ENCODE measurements around the gene PDIA5.

Gene PDIA5

DNA sequence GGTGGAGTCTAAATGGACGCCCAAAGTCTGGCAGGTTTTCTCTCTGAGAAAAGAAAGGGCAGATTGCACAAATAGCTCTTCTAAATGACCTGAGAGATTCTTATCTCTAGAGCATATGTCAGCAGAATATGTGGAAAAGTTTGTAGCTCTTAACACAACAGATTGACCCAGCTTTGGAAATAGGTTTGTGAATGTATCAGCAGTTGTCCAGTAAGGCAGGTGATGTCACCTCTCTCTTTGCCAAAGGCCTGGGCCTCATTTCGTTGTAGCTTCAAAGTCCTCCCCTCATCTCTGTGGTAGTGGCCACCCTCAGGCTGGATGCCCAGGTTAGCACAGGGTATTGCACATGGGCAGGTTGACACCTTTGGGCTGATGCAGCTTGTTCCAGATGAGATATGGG is 36.0 kb downstream of the PDIA5 start:
- Histone ChIP-seq H3K27me3 (ENCODE audit: insufficient read depth, low read length, poor library complexity, severe bottlenecking) (no peaks in the 10 kb centered on the region), H3F3A (ENCODE audit: low read depth) (peaks cover 2% of the 10 kb centered on the region; the same call in 1 of the 2 replicates), H3K4me3 (ENCODE audit: low read length, poor library complexity, severe bottlenecking) (no peak overlapping the region), H4K20me1 (ENCODE audit: insufficient read depth, low read length, poor library complexity, severe bottlenecking) (no peaks in the 10 kb centered on the region), H3K9me2 (replicated peaks; ENCODE audit: low read depth, low read length) (no peaks in the 10 kb centered on the region), H3K9me3 (ENCODE audit: insufficient read depth, low read depth, low read length) (no peaks in the 10 kb centered on the region), H2AFZ (ENCODE audit: low read length) (no peak overlapping the region), H3K9ac (ENCODE audit: low read depth, low read length, poor library complexity, severe bottlenecking) (no peak overlapping the region), H3K4me2 (ENCODE audit: low read depth, low read length, poor library complexity, severe bottlenecking) (no peak overlapping the region), H3K79me2 (ENCODE audit: insufficient read depth, low read length) (peaks cover 1% of the 10 kb centered on the region; the same call in 1 of the 2 replicates), H3K4me1 (ENCODE audit: insufficient read depth, low read length, poor library complexity, severe bottlenecking) (no peaks in the 10 kb centered on the region), H3K36me3 (ENCODE audit: insufficient read depth, low read length) (peaks cover 96% of the 10 kb centered on the region)
- TF ChIP-seq, protein P1, sequence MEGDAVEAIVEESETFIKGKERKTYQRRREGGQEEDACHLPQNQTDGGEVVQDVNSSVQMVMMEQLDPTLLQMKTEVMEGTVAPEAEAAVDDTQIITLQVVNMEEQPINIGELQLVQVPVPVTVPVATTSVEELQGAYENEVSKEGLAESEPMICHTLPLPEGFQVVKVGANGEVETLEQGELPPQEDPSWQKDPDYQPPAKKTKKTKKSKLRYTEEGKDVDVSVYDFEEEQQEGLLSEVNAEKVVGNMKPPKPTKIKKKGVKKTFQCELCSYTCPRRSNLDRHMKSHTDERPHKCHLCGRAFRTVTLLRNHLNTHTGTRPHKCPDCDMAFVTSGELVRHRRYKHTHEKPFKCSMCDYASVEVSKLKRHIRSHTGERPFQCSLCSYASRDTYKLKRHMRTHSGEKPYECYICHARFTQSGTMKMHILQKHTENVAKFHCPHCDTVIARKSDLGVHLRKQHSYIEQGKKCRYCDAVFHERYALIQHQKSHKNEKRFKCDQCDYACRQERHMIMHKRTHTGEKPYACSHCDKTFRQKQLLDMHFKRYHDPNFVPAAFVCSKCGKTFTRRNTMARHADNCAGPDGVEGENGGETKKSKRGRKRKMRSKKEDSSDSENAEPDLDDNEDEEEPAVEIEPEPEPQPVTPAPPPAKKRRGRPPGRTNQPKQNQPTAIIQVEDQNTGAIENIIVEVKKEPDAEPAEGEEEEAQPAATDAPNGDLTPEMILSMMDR (conservative IDR thresholded peaks at IDR 0.05; ENCODE audit: low read length) = no peak
- no peak for TF ChIP-seq EZH2phosphoT487 (IDR thresholded peaks at IDR 0.05; ENCODE audit: borderline replicate concordance)

DNA sequence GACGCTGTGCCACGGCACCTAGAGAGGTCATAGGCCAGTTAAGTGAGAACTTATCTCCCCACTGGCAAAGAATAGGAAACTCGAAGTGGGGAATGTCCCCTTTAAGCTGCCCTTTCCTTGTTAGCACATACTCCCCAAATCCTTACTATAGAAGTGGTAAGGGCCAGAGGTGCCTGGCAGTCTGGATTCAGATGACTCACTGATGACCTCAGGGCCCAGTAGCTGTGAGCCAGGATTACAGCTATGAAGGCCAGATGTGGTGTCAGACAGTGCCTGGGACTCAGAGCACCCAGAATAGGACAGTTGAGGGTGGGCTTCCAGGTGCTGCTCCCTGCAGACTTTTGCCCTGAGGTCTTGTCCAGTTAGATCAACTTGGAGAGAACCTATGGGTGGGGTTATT is 37.7 kb downstream of the PDIA5 start:
- no peaks in the 10 kb centered on the region for H3K9me3 ChIP-seq (ENCODE audit: insufficient read depth, low read depth, low read length)
- H4K20me1 ChIP-seq (ENCODE audit: insufficient read depth, low read length, poor library complexity, severe bottlenecking) = no peaks in the 10 kb centered on the region
- H3K27me3 ChIP-seq (ENCODE audit: insufficient read depth, low read length, poor library complexity, severe bottlenecking) = no peaks in the 10 kb centered on the region
- no peak overlapping the region for H3K4me3 ChIP-seq (ENCODE audit: low read length, poor library complexity, severe bottlenecking)
- no peak overlapping the region for H3K4me2 ChIP-seq (ENCODE audit: low read depth, low read length, poor library complexity, severe bottlenecking)
- H2AFZ ChIP-seq (ENCODE audit: low read length) = no peak overlapping the region
- H3K36me3 ChIP-seq (ENCODE audit: insufficient read depth, low read length) = peaks cover 92% of the 10 kb centered on the region
- peaks cover 2% of the 10 kb centered on the region; the same call in 1 of the 2 replicates for H3F3A ChIP-seq (ENCODE audit: low read depth)
- no peak overlapping the region for H3K9ac ChIP-seq (ENCODE audit: low read depth, low read length, poor library complexity, severe bottlenecking)
- peaks cover 6% of the 10 kb centered on the region for H3K4me1 ChIP-seq (ENCODE audit: insufficient read depth, low read length, poor library complexity, severe bottlenecking)
- H3K79me2 ChIP-seq (ENCODE audit: insufficient read depth, low read length) = no peaks in the 10 kb centered on the region
- no peaks in the 10 kb centered on the region for H3K9me2 ChIP-seq (replicated peaks; ENCODE audit: low read depth, low read length)
- TF ChIP-seq, protein P1 (conservative IDR thresholded peaks at IDR 0.05; ENCODE audit: low read length) = no peak
- TF ChIP-seq EZH2phosphoT487 (IDR thresholded peaks at IDR 0.05; ENCODE audit: borderline replicate concordance) = no peak

DNA sequence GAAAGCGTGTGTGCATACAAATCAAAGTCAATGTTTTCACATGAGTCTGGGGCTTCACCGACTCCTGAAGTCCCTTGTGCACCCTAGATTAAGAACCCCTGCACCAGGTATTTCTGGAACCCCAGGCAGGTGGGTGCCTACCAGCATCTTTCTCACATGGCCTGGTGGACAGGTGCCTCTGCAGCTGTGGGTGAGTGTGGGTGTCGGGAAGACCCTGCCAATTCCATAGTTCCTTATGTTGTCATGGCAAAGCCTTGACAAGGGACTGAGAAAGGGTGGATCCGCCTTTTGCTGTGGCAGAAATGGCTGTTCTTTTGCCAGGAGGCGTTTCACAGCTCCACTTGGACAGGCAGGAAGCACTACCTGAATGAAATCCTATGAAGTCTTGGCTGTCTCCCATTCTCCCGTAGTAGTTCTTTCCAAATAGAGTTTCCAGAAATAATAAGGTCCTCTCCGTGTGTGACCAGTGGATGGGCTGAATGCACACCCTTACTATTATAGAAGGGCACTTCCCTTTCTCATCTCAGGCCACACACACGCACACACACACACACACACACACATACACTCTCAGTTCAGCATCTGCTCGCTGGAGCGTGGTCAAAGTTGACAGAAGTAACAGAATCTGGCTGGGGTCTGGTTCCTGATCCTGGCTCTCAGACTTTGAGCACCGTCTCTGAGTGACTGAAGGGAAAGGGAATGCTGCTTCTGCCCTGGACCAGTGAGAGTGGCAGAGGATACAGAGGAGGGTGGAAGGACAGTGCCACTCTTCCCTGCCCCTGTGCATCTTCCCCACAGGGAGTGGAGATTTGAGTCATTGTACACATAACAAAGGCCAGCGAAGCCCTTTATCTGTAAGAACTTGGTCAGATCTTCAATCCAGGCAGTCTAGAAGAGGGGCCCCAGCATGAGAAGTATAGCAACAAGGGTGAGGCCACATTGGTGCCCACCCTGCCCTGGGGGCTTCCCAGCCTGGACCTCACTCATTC is 38.7 kb downstream of the PDIA5 start:
- Histone ChIP-seq H3K79me2 (ENCODE audit: insufficient read depth, low read length) (no peaks in the 10 kb centered on the region), H3K4me3 (ENCODE audit: low read length, poor library complexity, severe bottlenecking) (no peak overlapping the region), H3K9ac (ENCODE audit: low read depth, low read length, poor library complexity, severe bottlenecking) (no peak overlapping the region), H4K20me1 (ENCODE audit: insufficient read depth, low read length, poor library complexity, severe bottlenecking) (no peaks in the 10 kb centered on the region), H3K9me2 (replicated peaks; ENCODE audit: low read depth, low read length) (no peaks in the 10 kb centered on the region), H3K27me3 (ENCODE audit: insufficient read depth, low read length, poor library complexity, severe bottlenecking) (no peaks in the 10 kb centered on the region), H3F3A (ENCODE audit: low read depth) (peaks cover 6% of the 10 kb centered on the region; the same call in 1 of the 2 replicates), H3K4me1 (ENCODE audit: insufficient read depth, low read length, poor library complexity, severe bottlenecking) (peaks cover 13% of the 10 kb centered on the region), H3K4me2 (ENCODE audit: low read depth, low read length, poor library complexity, severe bottlenecking) (no peak overlapping the region), H3K36me3 (ENCODE audit: insufficient read depth, low read length) (peaks cover 88% of the 10 kb centered on the region), H2AFZ (ENCODE audit: low read length) (no peak overlapping the region), H3K9me3 (ENCODE audit: insufficient read depth, low read depth, low read length) (no peaks in the 10 kb centered on the region)
- TF ChIP-seq, protein P1 (conservative IDR thresholded peaks at IDR 0.05; ENCODE audit: low read length) = no peak
- no peak for TF ChIP-seq EZH2phosphoT487 (IDR thresholded peaks at IDR 0.05; ENCODE audit: borderline replicate concordance)

Data from Loucy (cell line).